ENCODE measurements around the gene HES7. TPM values are rescaled to one million over a fixed set of nuclear protein-coding genes. Genes with fewer than 3 reads are reported as not detected.

HES7 gene
- total and polyA plus RNA-seq, 9 of the 15 experiments (the other 6 are each of a cell fraction or from before 2014, with no cell fraction given): 0.03 to 1.7 (median 0.14) TPM; not detected in 1

DNA sequence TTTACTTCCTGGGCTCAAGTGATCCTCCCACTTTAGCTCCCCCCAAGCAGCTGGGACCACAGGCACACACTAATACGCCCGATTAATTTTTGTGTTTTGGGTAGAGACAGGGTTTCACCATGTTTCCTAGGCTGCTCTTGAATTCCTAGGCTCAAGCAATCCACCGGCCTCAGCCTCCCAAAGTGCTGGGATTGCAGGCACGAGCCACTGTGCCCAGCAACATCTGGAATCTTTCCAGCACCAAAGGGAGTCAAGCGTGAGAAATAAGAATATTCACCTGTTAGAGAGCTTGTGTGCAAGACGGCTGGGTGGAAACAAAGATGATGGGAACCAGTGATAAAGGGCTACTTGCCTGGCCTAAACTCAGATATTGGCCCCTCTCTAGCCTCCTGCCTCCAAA lies 22.2 kb downstream of the HES7 start (continued):
- TF ChIP-seq, protein P1, sequence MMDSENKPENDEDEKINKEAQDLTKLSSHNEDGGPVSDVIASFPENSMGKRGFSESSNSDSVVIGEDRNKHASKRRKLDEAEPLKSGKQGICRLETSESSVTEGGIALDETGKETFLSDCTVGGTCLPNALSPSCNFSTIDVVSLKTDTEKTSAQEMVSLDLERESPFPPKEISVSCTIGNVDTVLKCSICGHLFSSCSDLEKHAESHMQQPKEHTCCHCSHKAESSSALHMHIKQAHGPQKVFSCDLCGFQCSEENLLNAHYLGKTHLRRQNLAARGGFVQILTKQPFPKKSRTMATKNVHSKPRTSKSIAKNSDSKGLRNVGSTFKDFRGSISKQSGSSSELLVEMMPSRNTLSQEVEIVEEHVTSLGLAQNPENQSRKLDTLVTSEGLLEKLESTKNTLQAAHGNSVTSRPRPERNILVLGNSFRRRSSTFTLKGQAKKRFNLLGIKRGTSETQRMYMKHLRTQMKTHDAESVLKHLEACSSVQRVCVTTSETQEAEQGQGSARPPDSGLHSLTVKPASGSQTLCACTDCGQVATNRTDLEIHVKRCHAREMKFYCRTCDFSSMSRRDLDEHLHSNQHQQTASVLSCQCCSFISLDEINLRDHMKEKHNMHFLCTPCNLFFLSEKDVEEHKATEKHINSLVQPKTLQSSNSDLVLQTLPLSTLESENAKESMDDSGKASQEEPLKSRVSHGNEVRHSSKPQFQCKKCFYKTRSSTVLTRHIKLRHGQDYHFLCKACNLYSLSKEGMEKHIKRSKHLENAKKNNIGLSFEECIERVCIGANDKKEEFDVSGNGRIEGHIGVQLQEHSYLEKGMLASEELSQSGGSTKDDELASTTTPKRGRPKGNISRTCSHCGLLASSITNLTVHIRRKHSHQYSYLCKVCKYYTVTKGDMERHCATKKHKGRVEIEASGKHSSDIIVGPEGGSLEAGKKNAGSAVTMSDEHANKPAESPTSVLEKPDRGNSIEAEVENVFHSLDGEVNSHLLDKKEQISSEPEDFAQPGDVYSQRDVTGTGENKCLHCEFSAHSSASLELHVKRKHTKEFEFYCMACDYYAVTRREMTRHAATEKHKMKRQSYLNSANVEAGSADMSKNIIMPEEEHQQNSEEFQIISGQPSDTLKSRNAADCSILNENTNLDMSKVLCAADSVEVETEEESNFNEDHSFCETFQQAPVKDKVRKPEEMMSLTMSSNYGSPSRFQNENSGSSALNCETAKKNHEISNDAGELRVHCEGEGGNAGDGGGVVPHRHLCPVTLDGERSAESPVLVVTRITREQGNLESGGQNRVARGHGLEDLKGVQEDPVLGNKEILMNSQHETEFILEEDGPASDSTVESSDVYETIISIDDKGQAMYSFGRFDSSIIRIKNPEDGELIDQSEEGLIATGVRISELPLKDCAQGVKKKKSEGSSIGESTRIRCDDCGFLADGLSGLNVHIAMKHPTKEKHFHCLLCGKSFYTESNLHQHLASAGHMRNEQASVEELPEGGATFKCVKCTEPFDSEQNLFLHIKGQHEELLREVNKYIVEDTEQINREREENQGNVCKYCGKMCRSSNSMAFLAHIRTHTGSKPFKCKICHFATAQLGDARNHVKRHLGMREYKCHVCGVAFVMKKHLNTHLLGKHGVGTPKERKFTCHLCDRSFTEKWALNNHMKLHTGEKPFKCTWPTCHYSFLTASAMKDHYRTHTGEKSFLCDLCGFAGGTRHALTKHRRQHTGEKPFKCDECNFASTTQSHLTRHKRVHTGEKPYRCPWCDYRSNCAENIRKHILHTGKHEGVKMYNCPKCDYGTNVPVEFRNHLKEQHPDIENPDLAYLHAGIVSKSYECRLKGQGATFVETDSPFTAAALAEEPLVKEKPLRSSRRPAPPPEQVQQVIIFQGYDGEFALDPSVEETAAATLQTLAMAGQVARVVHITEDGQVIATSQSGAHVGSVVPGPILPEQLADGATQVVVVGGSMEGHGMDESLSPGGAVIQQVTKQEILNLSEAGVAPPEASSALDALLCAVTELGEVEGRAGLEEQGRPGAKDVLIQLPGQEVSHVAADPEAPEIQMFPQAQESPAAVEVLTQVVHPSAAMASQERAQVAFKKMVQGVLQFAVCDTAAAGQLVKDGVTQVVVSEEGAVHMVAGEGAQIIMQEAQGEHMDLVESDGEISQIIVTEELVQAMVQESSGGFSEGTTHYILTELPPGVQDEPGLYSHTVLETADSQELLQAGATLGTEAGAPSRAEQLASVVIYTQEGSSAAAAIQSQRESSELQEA (IDR thresholded peaks at IDR 0.05; ENCODE audit: low read depth): no peak
- TF ChIP-seq ZNF586 (CRISPR knock-in tag; conservative IDR thresholded peaks at IDR 0.05) (no peak), MEF2A (IDR thresholded peaks at IDR 0.05; ENCODE audit: control insufficient read depth, low read depth, low read length) (no peak), SRSF3 (IDR thresholded peaks at IDR 0.05; ENCODE audit: insufficient read depth, low read length) (no peak)

All from K562 (cell line).